ENCODE results near the gene AHDC1. TPM values are rescaled to one million over a fixed set of nuclear protein-coding genes. Genes with fewer than 3 reads are reported as not detected.

Gene AHDC1
- total and polyA plus RNA-seq, 2 of the 13 experiments (the other 11 are each of a cell fraction or from before 2014, with no cell fraction given), result 1.0 to 2.7 TPM

- no peak for TF ChIP-seq AHDC1 (CRISPR knock-in tag; IDR thresholded peaks at IDR 0.05; ENCODE audit: borderline replicate concordance)
- no peak for TF ChIP-seq DR1 (CRISPR knock-in tag; IDR thresholded peaks at IDR 0.05)
- no peak for TF ChIP-seq HNRNPL (IDR thresholded peaks at IDR 0.05; ENCODE audit: low read depth, low read length)
- TF ChIP-seq FOXK1 (CRISPR knock-in tag; IDR thresholded peaks at IDR 0.05; ENCODE audit: borderline replicate concordance, low read depth), result no peak
- no peak for TF ChIP-seq ZNF24 (IDR thresholded peaks at IDR 0.05)
- TF ChIP-seq ZNF17 (CRISPR knock-in tag; IDR thresholded peaks at IDR 0.05), result no peak
- TF ChIP-seq ZBTB39 (CRISPR knock-in tag; IDR thresholded peaks at IDR 0.05), result no peak
- TF ChIP-seq GZF1 (CRISPR knock-in tag; IDR thresholded peaks at IDR 0.05), result no peak
- no peak for TF ChIP-seq ELK4 (CRISPR knock-in tag; IDR thresholded peaks at IDR 0.05; ENCODE audit: borderline replicate concordance)
- no peak for TF ChIP-seq ZNF766 (CRISPR knock-in tag; IDR thresholded peaks at IDR 0.05; ENCODE audit: borderline replicate concordance)
- TF ChIP-seq EHMT2 (IDR thresholded peaks at IDR 0.05; ENCODE audit: borderline replicate concordance, low read depth, low read length), result no peak
- no peak for TF ChIP-seq ELF3 (CRISPR knock-in tag; IDR thresholded peaks at IDR 0.05)
- TF ChIP-seq LRRFIP1 (CRISPR knock-in tag; conservative IDR thresholded peaks at IDR 0.05), result no peak
- 0 out of 2 replicates have a peak, but pooled peaks have one; percentile 27 for TF ChIP-seq TBX2 (CRISPR knock-in tag; IDR thresholded peaks at IDR 0.05; ENCODE audit: borderline replicate concordance)
Observed at GRCh38 chr1:27527890-27528817, 75.8 kb downstream of the AHDC1 start (continued).

All from HepG2 (cell line).